GM23338 (cell line): ENCODE data around the gene WASL. TPM values are rescaled to one million over a fixed set of nuclear protein-coding genes. Genes with fewer than 3 reads are reported as not detected.
A peak's percentile ranks its signal among the peaks of the same experiment; 100 is the strongest.
"Not testable (repeated sequence)": the region's sequence is repeated elsewhere in the genome, so short reads cannot be mapped to it uniquely, and the experiment has no call there.

Source experiments
- ATAC-seq: fragments of 200-7000 bp; cut with Tn5 transposase; 3 replicates; pipeline ENCODE4 v1.9.1; 2020
- DNase-seq: peaks from one replicate; pipeline ENCODE4 v3.0.0-alpha.2; 2015; ENCODE audit warnings: low spot score
- H2AFZ ChIP-seq: fragments of 200-600 bp; sonication (generic); 2 replicates; pipeline ENCODE4 v1.8.0; 2016; ENCODE audit warnings: antibody characterized with exemption, mild to moderate bottlenecking, moderate library complexity
- H3F3A ChIP-seq: fragments of 200-600 bp; sonication (generic); replicated peaks from 2 replicates; pipeline ENCODE4 v1.8.0; 2017; ENCODE audit warnings: antibody characterized with exemption, mixed run types, low read depth
- H3K27ac ChIP-seq: fragments of 200-600 bp; sonication (generic); 2 replicates; pipeline ENCODE4 v1.6.1; 2016; ENCODE audit warnings: low read depth
- H3K27me3 ChIP-seq: fragments of 200-600 bp; sonication (generic); 2 replicates; pipeline ENCODE4 v1.8.0; 2016; ENCODE audit warnings: mild to moderate bottlenecking, mixed run types, moderate library complexity; ENCODE audit not compliant: insufficient read depth
- H3K36me3 ChIP-seq: fragments of 200-600 bp; sonication (generic); 2 replicates; pipeline ENCODE4 v1.8.0; 2016; ENCODE audit warnings: mild to moderate bottlenecking; ENCODE audit not compliant: insufficient read depth
- H3K4me1 ChIP-seq: fragments of 200-600 bp; sonication (generic); 2 replicates; pipeline ENCODE4 v1.8.0; 2016; ENCODE audit warnings: mild to moderate bottlenecking, moderate library complexity; ENCODE audit not compliant: insufficient read depth
- H3K4me2 ChIP-seq: fragments of 200-600 bp; sonication (generic); 2 replicates; pipeline ENCODE4 v1.7.1; 2017; ENCODE audit warnings: mixed run types
- H3K4me3 ChIP-seq: fragments of 200-600 bp; sonication (generic); 2 replicates; pipeline ENCODE4 v1.6.1; 2016; ENCODE audit warnings: mixed run types
- H3K79me2 ChIP-seq: fragments of 200-600 bp; sonication (generic); replicated peaks from 2 replicates; pipeline ENCODE4 v1.8.0; 2017; ENCODE audit warnings: mild to moderate bottlenecking; ENCODE audit not compliant: insufficient read depth
- H3K9me2 ChIP-seq: fragments of 200-600 bp; sonication (generic); 2 replicates; pipeline ENCODE4 v1.8.0; 2017; ENCODE audit not compliant: insufficient read depth
- H4K20me1 ChIP-seq: fragments of 200-600 bp; sonication (generic); replicated peaks from 2 replicates; pipeline ENCODE4 v1.8.0; 2017; ENCODE audit warnings: mild to moderate bottlenecking; ENCODE audit not compliant: insufficient read depth
- H3K27ac Mint-ChIP-seq: 2 replicates; pipeline ENCODE4 v1.8.0; 2020; ENCODE audit warnings: inconsistent platforms, mild to moderate bottlenecking, moderate library complexity, mixed read lengths
- H3K27me3 Mint-ChIP-seq: 3 replicates; pipeline ENCODE4 v1.8.0; 2022; ENCODE audit warnings: low read depth, mild to moderate bottlenecking, moderate library complexity, mixed read lengths, inconsistent platforms; ENCODE audit not compliant: insufficient read depth, poor library complexity
- H3K36me3 Mint-ChIP-seq: 3 replicates; pipeline ENCODE4 v1.8.0; 2021; ENCODE audit warnings: low read depth, mild to moderate bottlenecking, inconsistent platforms, moderate library complexity, mixed read lengths
- H3K4me1 Mint-ChIP-seq: 3 replicates; pipeline ENCODE4 v1.8.0; 2020; ENCODE audit warnings: mild to moderate bottlenecking, inconsistent platforms, mixed read lengths
- H3K4me3 Mint-ChIP-seq: 3 replicates; pipeline ENCODE4 v1.8.0; 2021; ENCODE audit warnings: moderate library complexity, mild to moderate bottlenecking, inconsistent platforms, mixed read lengths
- H3K9me3 Mint-ChIP-seq: 3 replicates; pipeline ENCODE4 v1.8.0; 2020; ENCODE audit warnings: moderate library complexity, mild to moderate bottlenecking, inconsistent platforms, mixed read lengths
- ETS1 ChIP-seq: IDR thresholded peaks from 2 replicates; pipeline ENCODE4 v1.6.1; 2016; ENCODE audit warnings: antibody characterized with exemption
- EZH2phosphoT487 ChIP-seq: fragments of 200-600 bp; sonication (generic); IDR thresholded peaks from one replicate; pipeline ENCODE4 v1.8.1; 2018; ENCODE audit warnings: antibody characterized with exemption; ENCODE audit not compliant: unreplicated experiment
- JUNB ChIP-seq: IDR thresholded peaks from one replicate; pipeline ENCODE4 v1.6.1; 2016; ENCODE audit warnings: antibody characterized with exemption; ENCODE audit not compliant: unreplicated experiment
- NANOG ChIP-seq: IDR thresholded peaks from 2 replicates; pipeline ENCODE4 v1.6.1; 2016; ENCODE audit warnings: antibody characterized with exemption, borderline replicate concordance
- POLR2AphosphoS5 ChIP-seq: IDR thresholded peaks from 2 replicates; pipeline ENCODE4 v1.6.1; 2016; ENCODE audit warnings: antibody characterized with exemption, low read depth
- REST ChIP-seq: IDR thresholded peaks from one replicate; pipeline ENCODE4 v1.6.1; 2018; ENCODE audit warnings: antibody characterized with exemption; ENCODE audit not compliant: unreplicated experiment
- STAT1 ChIP-seq: IDR thresholded peaks from one replicate; pipeline ENCODE4 v1.6.1; 2016; ENCODE audit warnings: antibody characterized with exemption; ENCODE audit not compliant: unreplicated experiment
- ZNF114 ChIP-seq: fragments of 250-450 bp; sonication (Bioruptor Pico); IDR thresholded peaks from 2 replicates; pipeline ENCODE4 v1.5.0; 2020; ENCODE audit warnings: mild to moderate bottlenecking, moderate library complexity
- ZNF331 ChIP-seq: fragments of 250-450 bp; sonication (Bioruptor Pico); IDR thresholded peaks from 2 replicates; pipeline ENCODE4 v1.5.0; 2020; ENCODE audit warnings: low read depth, mild to moderate bottlenecking, moderate library complexity
- ZNF462 ChIP-seq: fragments of 250-450 bp; sonication (Bioruptor Pico); IDR thresholded peaks from 2 replicates; pipeline ENCODE4 v1.5.0; 2020; ENCODE audit warnings: mild to moderate bottlenecking, moderate library complexity
- polyA plus RNA-seq: library from polyadenylated mRNA; unstranded; fragments of >200 nt; fragmentation: Nextera tagmentation; extraction: Ambion mirVana; gene quantifications from 2 replicates; pipeline ENCODE4 v1.2.1, GENCODE V29; 2016
- total RNA-seq: library from RNA; depleted of rRNA; stranded (reverse); fragments of >200 nt; shearing (Covaris generic); gene quantifications from 2 replicates; pipeline ENCODE4 v1.2.3, GENCODE V29; 2014

WASL gene
- total and polyA plus RNA-seq, 2 experiments from 2014 or later, result 36.4 to 45.3 TPM

- TF ChIP-seq POLR2AphosphoS5, result no peak
- TF ChIP-seq ZNF331 (CRISPR knock-in tag), result no peak
- no peak for TF ChIP-seq JUNB
- TF ChIP-seq NANOG, result no peak
- TF ChIP-seq ZNF114, result no peak
- TF ChIP-seq STAT1, result no peak
- no peak for TF ChIP-seq REST
- no peak for TF ChIP-seq ETS1
- TF ChIP-seq EZH2phosphoT487, result no peak
- TF ChIP-seq ZNF462 (CRISPR knock-in tag), result no peak
- Histone ChIP-seq H3K9me2 (no peaks in the 10 kb centered on the region), H3K4me2 (peak overlapping the region; percentile 7; the same call in 1 of the 2 replicates), H4K20me1 (peaks cover 38% of the 10 kb centered on the region), H3K4me3 (no peak overlapping the region), H3K27me3 (no peaks in the 10 kb centered on the region), H3F3A (no peaks in the 10 kb centered on the region), H2AFZ (no peak overlapping the region), H3K27ac (peak overlapping the region; percentile 2; the same call in 1 of the 2 replicates), H3K36me3 (no peaks in the 10 kb centered on the region), H3K4me1 (peaks cover 56% of the 10 kb centered on the region), H3K79me2 (peaks cover 100% of the 10 kb centered on the region)
- ATAC-seq (no peak), DNase-seq (no peak)
- Mint-ChIP-seq H3K27me3 (peaks cover 3% of the 10 kb centered on the region), H3K4me1 (peaks cover 42% of the 10 kb centered on the region), H3K36me3 (peaks cover 14% of the 10 kb centered on the region; the same call in 2 of the 3 replicates), H3K4me3 (no peak overlapping the region; the same call in 2 of the 3 replicates), H3K27ac (no peak overlapping the region), H3K9me3 (no peaks in the 10 kb centered on the region)
Measured at GRCh38 chr7:123723913-123724312, 24.9 kb downstream of the WASL start.

- H3K9me3 Mint-ChIP-seq, H3K27ac ChIP-seq, H3K4me3 Mint-ChIP-seq, ATAC-seq, H3K4me3 ChIP-seq, H3K4me2 ChIP-seq, DNase-seq, H3K27me3 ChIP-seq, H3K9me2 ChIP-seq, H3K36me3 ChIP-seq, H2AFZ ChIP-seq, H3K27me3 Mint-ChIP-seq, H3K27ac Mint-ChIP-seq, H3F3A ChIP-seq: not testable (repeated sequence)
- H3K4me1 ChIP-seq, result peaks cover 42% of the 10 kb centered on the region
- peaks cover 100% of the 10 kb centered on the region for H3K79me2 ChIP-seq
- H3K4me1 Mint-ChIP-seq, result peaks cover 40% of the 10 kb centered on the region
- peaks cover 27% of the 10 kb centered on the region for H4K20me1 ChIP-seq
- peaks cover 14% of the 10 kb centered on the region; the same call in 2 of the 3 replicates for H3K36me3 Mint-ChIP-seq
Measured at GRCh38 chr7:123720527-123720926, 28.3 kb downstream of the WASL start.
